RKO (cell line): ENCODE measurements around the gene SIK3.
A peak's percentile ranks its signal among the peaks of the same experiment; 100 is the strongest.
"Not testable (repeated sequence)": the region's sequence is repeated elsewhere in the genome, so short reads cannot be mapped to it uniquely, and the experiment has no call there.

Experiments
- DNase-seq: peaks from one replicate; pipeline ENCODE4 v3.0.0-alpha.2; 2016; ENCODE audit warnings: low spot score

SIK3 gene

DNA sequence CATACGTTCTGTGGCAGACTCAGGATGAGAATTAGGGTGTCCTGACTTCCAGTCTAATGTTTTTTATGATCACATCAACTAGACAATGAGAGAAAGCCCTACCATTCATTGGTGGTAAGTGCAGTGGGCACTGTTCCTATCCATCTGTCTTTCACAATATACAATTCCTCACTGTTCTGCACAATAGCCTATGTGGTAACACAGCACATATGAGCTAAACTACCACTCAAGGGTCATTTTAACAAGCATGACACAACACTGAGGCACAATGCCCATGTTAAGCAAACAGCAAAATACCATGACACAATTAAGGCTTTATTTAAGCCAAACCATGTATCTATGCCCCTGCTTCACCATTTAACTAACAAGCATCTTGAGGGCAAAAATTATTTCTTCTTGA is 52.3 kb downstream of the SIK3 start:
- DNase-seq = no peak

DNA sequence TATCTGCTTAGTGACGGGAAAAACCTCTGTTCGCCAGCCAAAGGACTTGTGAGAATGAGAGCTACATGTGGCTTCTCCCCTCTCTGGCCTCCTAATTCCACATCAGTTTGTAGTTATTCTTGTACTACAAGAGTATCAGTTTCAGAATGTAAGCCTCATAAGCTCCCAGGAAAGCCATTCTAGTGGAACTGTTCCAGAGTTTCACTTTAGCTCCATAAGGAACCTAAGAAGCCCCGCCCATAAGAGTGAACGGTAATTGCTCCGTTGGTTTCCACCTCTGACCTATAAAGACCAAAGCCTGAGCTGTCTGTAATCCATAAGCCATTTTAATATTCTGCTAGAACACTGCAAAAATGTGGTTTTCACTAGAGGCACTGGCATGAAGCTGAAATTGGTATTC is 53.0 kb downstream of the SIK3 start:
- no peak for DNase-seq

DNA sequence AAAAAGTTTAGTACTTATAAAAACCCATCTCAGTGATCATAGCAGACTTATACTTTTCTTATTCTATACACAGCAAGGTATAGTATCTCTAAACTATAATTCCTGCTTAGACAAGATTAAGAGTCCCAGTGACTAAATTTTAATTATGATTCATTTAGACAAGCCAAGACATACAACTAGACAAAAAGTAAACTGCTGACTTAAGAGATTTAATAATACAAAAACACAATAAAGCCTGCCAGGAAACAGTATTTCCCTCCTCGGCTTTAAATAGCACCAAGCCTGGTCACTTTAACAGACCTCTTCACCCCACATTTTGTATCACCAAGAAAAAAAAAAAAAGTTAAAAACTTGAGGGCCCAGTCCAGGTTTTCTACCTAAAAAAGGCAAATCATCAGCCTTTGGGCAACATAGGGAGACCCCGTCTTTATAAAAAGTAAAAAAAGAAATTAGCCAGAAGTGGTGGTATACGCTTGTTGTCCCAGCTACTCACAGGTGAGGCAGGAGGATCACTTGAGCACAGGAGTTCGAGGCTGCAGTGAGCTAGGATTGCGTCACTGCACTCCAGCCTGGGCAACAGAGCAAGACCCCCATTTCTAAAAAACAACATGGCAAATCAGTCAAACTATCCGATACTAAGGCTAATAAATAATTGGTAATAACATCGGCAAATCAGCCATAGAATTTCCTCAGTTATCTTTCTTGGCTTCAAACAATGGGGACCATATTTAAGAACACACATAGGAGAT is 53.8 kb downstream of the SIK3 start:
- no peak for DNase-seq

DNA sequence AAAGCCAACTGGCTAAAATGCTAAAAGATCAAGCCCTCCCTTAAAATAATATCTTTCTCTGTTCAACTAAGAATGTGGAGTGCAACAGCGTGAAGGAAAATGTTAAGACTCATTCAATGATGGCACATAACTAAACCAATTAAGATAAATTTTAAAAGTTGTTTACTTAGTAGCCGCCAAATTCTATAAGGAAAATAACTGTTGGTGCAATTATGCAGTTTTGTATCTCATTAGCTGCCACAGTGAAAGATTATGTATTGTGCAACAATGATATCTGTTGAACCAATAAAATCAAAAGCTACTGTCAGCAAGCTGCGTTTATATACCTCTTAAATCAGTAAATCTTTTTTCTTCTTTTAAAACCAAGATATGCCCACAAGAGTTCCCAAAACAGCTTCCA is 55.5 kb downstream of the SIK3 start:
- DNase-seq = no peak

DNA sequence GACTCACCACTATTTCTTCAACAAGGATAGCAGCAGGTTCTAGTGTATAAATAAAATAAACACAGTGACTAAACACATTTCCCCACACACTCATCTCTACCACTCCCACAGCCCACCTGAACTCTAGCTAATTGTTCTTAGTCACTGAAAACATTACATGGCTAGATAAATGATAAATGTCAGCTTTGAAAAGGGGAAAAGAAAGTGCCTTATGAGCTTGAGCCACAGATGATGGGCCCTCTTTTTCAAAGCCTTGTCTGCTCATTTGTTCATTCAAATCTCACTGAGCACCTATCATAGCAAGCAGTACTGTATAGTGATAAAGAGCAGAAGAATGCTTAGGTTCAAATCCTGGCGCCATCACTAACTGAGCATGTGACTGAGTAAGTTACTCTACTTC is 58.3 kb downstream of the SIK3 start:
- peak; percentile 19 for DNase-seq

DNA sequence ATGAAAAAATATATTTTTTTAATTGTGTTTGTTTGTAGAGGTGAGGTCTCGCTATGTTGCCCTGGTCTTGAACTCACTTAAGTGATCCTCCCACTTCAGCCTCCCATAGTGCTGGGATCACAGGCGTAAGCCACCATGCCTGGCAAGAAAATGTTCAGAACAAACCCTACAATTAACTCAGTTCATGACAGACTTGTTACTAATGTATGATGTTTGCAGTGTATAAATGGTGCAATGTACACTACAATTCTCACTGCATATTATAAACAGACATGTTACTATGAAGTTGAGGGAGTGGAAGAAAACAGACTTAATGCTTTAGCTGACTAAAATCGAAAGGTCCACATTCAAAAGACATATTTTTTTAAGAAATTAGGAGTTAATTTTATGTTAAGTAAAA is 59.0 kb downstream of the SIK3 start:
- DNase-seq = no peak

DNA sequence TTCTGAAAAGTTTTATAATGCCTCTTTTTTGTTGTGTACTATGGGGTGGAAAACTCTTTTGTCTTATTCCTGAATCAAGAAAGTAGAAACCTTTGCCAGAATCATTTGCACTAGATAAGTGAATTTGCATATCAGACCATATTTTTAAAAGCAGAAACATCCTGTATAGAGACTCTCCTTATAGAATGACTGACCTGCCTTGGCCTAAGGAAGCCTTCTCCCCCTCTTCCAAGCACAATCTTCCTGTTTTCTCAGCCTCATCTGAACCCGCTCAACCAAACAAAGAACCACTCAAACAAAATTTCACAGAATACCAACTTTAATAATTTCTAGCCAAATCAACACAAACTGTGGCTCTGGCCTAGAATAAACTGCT is 60.3 kb downstream of the SIK3 start:
- no peak for DNase-seq

DNA sequence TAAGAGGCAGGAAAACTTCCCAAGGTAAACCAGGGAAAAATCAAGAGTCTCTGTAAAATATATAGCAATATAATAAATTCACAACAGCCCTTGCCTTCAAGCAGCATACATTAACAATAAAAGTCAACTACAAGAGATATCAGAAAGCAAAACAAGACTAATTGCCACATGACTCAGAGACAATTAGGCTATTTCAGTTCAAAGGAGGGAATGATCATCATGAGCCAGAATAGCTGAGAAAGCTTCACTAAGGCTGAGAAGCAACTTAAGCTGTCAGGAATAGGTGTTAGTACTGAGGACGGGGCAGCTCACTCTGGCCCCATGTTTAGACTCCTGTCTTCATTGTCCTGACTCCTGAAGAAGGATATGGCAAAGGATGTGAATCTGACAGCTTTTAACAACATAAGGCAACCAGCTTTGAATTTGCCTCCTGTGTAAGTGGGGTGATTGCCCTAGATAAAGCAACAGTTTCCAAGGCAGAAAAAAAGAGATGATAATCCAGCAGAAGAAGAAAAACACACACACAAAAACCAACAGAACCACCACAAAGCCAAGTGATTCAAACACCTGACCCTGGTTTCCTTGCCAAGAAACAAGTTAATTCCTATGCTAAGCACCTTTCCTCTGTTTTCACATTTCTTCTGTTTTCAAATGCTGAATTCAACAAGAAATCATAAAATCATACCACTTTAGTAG is 60.8 kb downstream of the SIK3 start:
- DNase-seq = no peak

DNA sequence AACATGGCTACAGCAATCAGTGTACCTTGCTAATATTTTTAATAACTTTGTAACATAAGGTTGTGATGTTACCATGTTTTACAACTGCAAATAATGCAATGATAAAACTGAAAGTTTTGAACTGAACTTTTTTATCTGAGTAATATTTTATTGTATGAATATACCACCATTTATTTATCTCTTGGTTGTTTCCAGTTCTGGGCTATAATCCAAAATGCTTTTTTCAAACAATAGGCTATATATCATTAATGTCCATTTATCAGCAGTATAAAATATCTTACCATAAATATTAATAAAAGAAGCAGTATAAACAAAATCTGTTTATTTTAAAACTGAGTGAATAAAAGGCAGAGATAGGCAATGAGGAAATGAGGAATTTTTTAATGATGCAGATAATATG is 63.3 kb downstream of the SIK3 start:
- no peak for DNase-seq

DNA sequence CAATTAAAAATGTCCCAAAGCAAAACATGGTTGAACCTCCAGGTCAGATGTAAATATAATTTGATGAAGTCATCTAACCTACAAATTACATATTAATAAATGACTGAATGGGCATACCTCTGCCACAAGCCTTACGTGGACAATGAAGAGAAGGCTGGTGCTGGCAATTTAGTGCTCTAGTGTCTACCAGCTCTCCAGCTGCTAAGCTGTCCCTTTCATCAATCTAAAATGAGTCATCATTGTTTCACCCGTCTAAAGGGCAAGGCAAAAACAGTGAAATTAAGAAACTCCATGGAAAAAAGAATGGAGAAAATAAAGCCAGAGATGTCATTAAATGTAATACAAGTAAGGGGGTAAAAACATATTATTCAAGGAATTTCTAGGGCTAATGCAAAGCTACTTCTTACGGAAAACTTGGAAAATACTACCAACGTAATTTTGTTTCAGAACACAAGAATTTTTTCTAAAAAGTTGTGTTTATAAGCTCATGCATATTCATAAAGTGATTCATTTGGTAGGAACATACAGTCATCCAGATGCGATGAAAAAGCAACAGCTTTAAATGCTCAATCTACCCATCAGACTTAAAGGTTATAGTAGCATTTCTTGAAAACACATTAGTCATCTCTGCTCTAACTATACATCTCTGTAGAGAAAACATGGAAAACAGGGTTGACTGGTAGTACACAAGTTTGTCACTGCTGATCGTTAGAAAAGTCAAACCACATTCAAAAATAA is 71.5 kb downstream of the SIK3 start:
- DNase-seq = peak; percentile 56

DNA sequence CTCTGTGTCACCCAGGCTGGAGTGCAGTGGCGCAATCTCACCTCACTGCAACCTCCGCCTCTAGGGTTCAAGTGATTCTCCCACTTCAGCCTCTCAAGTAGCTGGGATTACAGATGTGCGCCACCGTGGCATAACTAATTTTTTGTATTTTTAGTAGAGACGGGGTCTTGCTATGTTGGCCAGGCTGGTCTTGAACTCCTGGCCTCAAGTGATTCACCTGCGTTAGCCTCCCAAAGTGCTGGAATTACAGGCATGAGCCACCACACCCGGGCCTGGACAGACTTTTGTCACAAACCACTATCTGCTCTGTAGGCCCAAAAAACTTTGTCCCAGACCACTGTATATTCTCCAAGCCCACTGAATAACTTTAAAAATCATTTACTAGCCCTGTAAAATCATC is 74.5 kb downstream of the SIK3 start:
- DNase-seq = not testable (repeated sequence)

DNA sequence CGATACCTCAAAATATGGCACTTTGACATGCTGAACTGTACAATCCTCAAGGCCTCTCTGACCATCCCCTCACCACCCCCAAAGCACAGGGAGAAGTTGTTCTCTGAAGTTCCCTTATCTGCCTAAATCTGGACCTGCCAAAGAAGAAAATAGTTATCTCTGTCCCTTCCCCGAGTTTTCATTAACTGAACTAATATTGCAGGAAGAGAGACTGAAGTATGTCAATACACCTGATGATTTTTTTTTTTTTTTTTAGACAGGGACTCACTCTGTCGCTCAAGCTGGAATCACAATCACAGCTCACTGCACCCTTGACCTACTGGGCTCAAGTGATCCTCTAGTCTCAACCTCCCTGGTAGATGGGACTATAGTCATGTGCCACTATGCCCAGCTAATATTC is 75.0 kb downstream of the SIK3 start:
- no peak for DNase-seq

DNA sequence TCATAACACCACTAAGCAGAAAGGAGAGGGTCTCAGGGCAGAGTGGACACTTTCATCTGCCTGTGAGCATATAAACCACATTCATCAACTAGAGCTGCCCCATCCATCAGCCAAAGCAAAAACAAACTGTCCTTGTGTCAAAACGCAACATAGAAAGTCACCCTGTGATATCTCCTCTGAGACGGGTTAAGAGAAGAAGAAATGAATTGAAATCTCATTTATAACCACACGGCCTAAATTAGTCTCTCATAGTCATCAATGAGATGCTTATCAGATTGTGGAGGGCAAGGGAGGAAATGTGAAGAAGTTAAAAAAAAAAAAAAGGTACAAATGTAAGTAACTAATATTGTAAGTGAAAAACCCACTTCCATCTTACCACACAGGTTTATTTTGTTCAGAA is 75.7 kb downstream of the SIK3 start:
- no peak for DNase-seq

DNA sequence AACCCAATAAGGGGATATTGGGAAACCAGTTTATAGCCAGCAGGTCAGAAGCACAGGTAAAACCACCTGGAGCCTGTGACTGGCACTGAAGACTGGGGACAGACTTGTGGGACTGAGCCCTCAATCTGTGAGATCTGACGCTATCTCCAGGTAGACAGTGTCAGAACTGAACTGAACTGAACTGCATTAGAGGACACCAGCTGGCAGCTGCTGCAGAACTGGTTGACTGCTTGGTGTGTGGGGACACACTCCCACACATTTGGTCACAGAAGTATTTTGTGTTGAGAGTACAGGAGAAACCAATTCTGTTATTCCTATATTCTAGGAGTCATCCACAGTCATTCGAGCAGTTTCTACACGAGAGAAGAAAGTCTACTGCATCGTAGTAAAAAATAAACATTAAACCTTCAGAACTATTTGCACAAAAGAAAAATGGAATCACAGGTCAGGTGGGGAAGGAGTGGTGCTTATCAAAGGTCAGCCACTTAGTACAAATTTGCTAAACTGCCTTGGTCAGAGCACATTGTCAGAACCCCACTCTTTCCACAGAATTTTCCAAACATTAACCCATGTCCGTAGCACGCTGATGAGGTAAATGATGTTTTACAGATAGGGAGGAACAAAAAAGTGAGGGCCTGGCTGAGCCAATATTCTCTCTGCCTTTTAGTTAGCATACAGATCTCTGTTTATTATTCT is 77.2 kb downstream of the SIK3 start:
- no peak for DNase-seq

DNA sequence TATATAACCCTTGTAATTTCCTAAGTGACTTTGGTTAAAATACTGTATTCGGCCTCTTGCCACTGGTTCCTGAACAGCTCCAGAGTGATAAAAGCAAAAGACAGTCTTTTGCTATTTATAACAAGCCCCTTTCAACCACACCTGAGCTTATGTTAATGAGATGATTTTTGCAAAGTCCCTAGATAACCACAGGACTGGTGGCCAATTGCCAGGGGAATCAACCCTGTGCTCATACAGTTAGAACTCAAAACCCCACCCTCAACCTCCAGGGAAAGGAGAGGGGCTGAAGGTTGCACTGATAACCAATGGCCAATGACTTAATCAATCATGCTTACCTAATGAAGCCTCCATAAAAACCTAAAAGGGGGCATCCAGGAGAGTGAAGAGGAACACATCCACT is 77.9 kb downstream of the SIK3 start:
- no peak for DNase-seq

DNA sequence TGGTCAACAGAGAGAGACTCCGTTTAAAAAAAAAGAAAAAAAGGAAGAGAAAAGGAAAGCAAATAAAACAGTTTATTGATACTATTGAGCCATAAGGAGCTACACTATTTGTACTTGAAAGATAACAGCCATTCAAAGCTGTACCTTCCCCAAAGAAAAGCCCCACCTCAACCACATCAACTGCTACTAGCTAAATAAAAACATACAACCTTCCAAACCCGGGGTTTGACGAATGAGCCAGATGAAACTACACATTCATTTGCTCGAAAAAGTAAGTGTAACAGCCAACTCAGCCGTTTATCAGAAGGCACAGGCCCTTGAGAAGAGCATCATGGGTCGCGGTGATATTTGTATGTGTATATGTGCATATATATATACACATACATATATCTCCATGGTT is 78.4 kb downstream of the SIK3 start:
- DNase-seq = no peak

DNA sequence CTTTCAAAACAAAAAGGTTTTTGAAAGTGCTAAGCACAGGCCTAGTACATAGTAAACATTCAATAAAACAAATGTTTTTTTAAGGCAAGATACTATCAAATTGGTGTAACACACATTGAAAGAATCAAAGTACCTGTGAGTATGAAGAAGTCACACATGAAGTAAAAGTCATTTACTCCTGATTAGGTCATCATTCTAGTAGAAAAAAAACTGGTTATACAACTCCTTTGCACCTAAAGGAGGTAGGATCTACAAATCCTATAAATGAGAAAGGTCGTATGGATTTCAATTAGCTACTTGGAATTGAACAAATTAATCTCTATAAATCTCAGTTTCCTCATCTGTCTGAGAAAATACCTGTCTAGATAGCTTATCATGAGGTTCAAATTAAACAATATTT is 80.8 kb downstream of the SIK3 start:
- DNase-seq = no peak

DNA sequence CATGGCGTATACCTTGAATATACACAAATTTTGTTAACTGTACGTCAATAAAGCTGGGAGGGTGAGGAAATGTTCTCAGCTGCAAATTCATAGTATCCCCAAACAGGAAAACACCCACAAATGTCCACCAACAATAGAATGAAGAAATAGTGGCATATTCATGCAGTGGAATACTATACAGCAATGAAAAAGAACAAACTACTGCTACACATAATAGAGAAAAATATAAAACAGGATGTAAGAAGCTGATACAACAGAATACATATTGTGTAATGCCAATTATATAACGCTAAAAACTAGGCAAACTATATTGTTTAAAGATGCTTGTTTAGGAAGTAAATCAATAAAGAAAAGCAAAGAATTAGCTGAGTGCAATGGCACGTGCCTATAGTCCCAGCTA is 81.5 kb downstream of the SIK3 start:
- no peak for DNase-seq

DNA sequence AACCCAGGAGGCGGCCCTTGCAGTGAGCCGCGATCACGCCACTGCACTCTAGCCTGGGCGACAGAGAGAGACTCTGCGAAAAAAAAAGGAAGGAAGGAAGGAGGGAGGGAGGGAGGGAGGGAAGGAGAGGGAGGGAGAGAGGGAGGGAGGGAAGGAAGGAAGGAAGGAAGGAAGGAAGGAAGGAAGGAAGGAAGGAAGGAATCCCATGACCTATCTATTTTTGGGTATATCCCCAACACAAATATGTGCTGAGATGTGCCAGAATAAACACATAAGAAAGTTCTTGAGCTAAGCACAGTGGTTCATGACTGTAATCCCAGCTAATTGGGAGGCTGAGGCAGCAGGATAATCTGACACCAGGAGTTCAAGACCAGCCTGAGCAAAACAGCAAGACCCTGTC is 82.0 kb downstream of the SIK3 start:
- DNase-seq = no peak

DNA sequence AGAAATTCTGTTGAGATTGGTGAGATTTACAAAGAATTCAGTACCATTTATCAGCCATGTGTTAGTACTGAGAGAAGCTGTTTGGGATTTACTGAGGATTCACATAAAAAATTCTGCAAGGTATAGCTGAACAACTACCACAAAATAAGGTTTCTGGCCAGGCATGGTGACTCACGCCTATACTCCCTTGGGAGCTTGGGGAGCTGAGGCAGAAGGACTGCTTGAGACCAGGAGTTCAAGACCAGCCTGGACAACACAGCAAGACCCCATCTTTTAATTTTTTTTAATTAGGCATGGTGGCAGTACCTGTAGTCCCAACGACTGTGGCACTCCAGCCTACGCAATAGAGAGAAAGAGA is 86.7 kb downstream of the SIK3 start:
- no peak for DNase-seq

DNA sequence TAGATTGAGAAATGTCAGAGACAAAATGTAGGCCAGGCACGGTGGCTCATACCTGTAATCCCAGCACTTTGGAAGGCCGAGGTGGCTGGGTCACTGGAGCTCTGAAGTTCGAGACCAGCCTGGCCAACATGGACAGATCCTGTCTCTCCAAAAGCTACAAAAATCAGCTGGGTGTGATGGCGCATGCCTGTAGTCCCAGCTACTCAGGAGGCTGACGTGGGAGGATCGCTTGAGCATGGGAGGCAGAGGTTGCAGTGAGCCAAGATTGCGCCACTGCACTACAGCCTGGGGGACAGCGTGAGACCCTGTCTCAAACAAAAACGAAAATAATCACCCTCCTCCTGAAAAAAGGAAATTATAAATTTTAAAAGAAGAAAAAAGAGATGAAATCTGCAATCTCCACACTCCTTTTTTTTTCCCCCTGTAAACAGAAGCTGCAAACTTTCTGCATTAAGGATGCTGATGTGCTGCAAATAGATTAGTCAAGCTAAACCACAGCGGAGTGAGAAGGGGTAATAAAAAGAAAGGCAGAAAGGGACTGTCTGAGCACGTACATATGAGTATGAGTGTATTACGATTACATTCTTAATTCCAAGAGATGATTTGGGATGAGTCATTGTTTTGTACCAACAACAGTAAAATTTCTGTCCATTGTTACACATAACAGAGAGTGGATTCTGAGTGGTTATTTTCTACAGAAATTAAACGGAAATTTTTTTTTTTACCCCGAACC is 87.3 kb downstream of the SIK3 start:
- peak; percentile 87 for DNase-seq
